Ascending aorta (tissue), 2 donors: ENCODE data around the gene SIK3. TPM values are rescaled to one million over a fixed set of nuclear protein-coding genes. Genes with fewer than 3 reads are reported as not detected.

Experiments used
- DNase-seq, 2 donors: peaks; one replicate each; pipeline ENCODE4 v3.0.0-alpha.2; 2019; ENCODE audit warnings: low spot score in 2 of 2
- H3K27ac ChIP-seq, 2 donors: fragments of 200-600 bp; sonication (generic); one replicate each; pipeline ENCODE4 v1.5.1; 2016 to 2017; ENCODE audit warnings: mild to moderate bottlenecking in 1 of 2
- H3K27me3 ChIP-seq: fragments of 200-600 bp; sonication (generic); one replicate; pipeline ENCODE4 v1.5.1; 2017
- H3K36me3 ChIP-seq, 2 donors: fragments of 200-600 bp; sonication (generic); one replicate each; pipeline ENCODE4 v1.5.1; 2016
- H3K4me1 ChIP-seq, 2 donors: fragments of 200-600 bp; sonication (generic); one replicate each; pipeline ENCODE4 v1.5.1; 2016 to 2017; ENCODE audit warnings: mild to moderate bottlenecking in 1 of 2
- H3K4me3 ChIP-seq, 2 donors: fragments of 200-600 bp; sonication (generic); one replicate each; pipeline ENCODE4 v1.5.1; 2016 to 2017; ENCODE audit warnings: mild to moderate bottlenecking in 1 of 2
- H3K9me3 ChIP-seq, 2 donors: fragments of 200-600 bp; sonication (generic); one replicate each; pipeline ENCODE4 v1.5.1; 2016
- intact Hi-C: fragments of 100-400 bp; cut with DNase I; formaldehyde crosslinking; loops from one replicate; pipeline ENCODE4 v1.15.1; 2023
- total RNA-seq: library from RNA; depleted of rRNA; stranded (reverse); fragments of >200 nt; gene quantifications from one replicate; pipeline ENCODE4 v1.1.0, GENCODE V29; 2016
- TF ChIP-seq, protein P1 (sequence below), 3 experiments: fragments of 200-600 bp in 2 of 3; fragments of 450-650 bp in 1 of 3; sonication (generic) in 2 of 3; IDR thresholded peaks; one replicate each; pipeline ENCODE4 v1.5.1; 2016 to 2019; ENCODE audit warnings: antibody characterized with exemption in 3 of 3, mild to moderate bottlenecking in 1 of 3, moderate library complexity in 1 of 3

The SIK3 gene
- total RNA-seq, 1 donor from 2014 or later = 22.5 TPM

DNA sequence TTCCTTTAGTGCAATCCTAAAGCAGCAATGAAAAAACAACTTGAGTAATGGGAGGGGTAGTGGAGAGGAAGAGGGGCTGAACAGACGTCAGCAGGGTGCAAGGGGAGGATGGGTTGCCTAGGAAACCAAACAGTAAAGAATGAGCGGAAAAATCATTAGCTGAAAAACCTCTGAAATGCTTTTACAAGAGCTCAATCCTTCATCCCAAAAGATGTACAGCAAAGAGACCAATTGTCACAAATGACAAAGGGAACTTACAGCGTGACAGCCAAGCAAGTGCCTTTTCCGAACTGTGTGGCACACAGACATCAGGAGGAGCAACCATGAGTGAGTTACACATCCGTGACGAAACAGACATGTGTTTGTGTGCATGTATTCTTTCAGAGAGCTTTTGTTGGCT lies 104.6 kb downstream of the SIK3 start:
- Histone ChIP-seq H3K4me3 (no peak overlapping the region), H3K27ac (no peak overlapping the region), H3K4me1 (peaks cover 0 to 9% of the 10 kb centered on the region in 2 donors), H3K9me3 (no peaks in the 10 kb centered on the region), H3K36me3 (no peaks in the 10 kb centered on the region), H3K27me3 (no peaks in the 10 kb centered on the region)
- intact Hi-C loops = no loop called here
- TF ChIP-seq, protein P1, sequence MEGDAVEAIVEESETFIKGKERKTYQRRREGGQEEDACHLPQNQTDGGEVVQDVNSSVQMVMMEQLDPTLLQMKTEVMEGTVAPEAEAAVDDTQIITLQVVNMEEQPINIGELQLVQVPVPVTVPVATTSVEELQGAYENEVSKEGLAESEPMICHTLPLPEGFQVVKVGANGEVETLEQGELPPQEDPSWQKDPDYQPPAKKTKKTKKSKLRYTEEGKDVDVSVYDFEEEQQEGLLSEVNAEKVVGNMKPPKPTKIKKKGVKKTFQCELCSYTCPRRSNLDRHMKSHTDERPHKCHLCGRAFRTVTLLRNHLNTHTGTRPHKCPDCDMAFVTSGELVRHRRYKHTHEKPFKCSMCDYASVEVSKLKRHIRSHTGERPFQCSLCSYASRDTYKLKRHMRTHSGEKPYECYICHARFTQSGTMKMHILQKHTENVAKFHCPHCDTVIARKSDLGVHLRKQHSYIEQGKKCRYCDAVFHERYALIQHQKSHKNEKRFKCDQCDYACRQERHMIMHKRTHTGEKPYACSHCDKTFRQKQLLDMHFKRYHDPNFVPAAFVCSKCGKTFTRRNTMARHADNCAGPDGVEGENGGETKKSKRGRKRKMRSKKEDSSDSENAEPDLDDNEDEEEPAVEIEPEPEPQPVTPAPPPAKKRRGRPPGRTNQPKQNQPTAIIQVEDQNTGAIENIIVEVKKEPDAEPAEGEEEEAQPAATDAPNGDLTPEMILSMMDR (IDR thresholded peaks at IDR 0.05) = no peak
- DNase-seq = no peak

DNA sequence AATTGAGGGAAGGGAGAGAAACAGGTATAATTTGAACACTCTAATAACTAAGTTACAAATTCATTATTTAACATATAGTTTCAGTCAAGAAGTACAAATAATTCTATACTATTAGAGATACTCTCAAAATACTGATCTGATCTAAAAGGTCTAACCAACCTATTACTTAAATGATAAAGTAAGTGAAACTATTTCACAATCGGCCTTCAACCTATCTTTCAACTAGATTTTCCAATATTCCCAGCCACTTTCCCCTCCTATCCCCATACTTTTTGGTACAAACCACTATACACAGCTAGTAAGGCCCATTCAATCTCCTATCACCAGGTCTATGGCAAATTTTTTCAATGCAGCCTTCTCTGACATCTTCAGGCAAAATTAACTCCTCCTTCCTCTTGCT lies 106.7 kb downstream of the SIK3 start:
- H3K4me1 ChIP-seq = peaks cover 0 to 17% of the 10 kb centered on the region in 2 donors
- H3K36me3 ChIP-seq = no peaks in the 10 kb centered on the region

DNA sequence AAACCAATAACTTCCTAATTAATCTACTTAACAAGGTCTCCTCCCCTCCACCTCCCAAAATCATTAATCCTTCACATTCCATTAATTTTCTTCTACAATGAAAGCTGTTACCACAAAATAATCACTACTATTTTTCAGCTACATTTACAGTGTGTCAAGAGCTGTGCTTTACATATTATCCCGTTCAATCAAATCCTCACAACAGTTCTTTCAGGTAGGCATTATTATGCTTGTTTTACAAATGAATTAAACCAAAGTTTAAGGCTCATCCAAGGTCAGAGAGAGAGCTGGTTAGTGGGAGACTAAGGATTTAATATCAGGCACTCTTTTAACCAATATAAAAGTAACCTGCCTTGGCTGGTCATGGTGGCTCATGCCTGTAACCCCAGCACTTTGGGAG lies 107.4 kb downstream of the SIK3 start:
- Histone ChIP-seq H3K36me3 (no peaks in the 10 kb centered on the region), H3K4me1 (peaks cover 0 to 24% of the 10 kb centered on the region in 2 donors), H3K27ac (peak overlapping the region in 1 of 2 donors; percentile 54), H3K27me3 (no peaks in the 10 kb centered on the region), H3K4me3 (no peak overlapping the region), H3K9me3 (no peaks in the 10 kb centered on the region)
- intact Hi-C loops = no loop called here
- DNase-seq = no peak
- TF ChIP-seq, protein P1 (IDR thresholded peaks at IDR 0.05) = no peak

More for the DNA sequence above, 106.7 kb downstream of the SIK3 start:
- intact Hi-C loops = no loop called here
- TF ChIP-seq, protein P1 (IDR thresholded peaks at IDR 0.05) = no peak
- no peaks in the 10 kb centered on the region for H3K27me3 ChIP-seq
- H3K4me3 ChIP-seq = no peak overlapping the region
- H3K27ac ChIP-seq = no peak overlapping the region
- no peak for DNase-seq
- H3K9me3 ChIP-seq = no peaks in the 10 kb centered on the region

DNA sequence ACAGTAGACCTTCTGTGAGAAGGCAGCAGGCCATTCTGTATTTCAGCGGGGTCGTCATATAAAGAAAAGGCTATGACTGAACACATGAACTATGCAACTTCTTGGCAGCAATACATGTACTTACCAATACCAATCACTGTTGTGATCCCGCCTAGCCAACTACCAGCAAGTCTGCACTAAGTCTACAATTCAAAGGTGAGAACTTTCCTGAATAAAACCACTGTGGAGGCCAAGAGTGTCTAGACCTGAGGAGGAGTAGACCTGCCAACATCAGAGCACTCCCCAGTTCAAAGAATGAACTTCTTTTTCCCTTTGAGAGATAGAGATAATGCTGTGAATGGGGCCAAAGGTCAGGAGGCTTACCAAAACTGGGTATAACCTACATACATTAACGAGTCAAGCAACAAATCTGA lies 108.2 kb downstream of the SIK3 start:
- DNase-seq = peak in 1 of 2 donors; percentile 69
- Histone ChIP-seq H3K36me3 (no peaks in the 10 kb centered on the region), H3K27me3 (no peaks in the 10 kb centered on the region), H3K9me3 (no peaks in the 10 kb centered on the region), H3K4me3 (no peak overlapping the region), H3K27ac (peak overlapping the region; percentile 50 to 54), H3K4me1 (peaks cover 0 to 31% of the 10 kb centered on the region in 2 donors)
- intact Hi-C loops = no loop called here
- TF ChIP-seq, protein P1 (IDR thresholded peaks at IDR 0.05) = no peak

- H3K27me3 ChIP-seq = no peaks in the 10 kb centered on the region
- no peak overlapping the region for H3K4me3 ChIP-seq
- peak overlapping the region; percentile 50 to 54 for H3K27ac ChIP-seq
- TF ChIP-seq, protein P1 (IDR thresholded peaks at IDR 0.05) = no peak
- H3K36me3 ChIP-seq = no peaks in the 10 kb centered on the region
- intact Hi-C loops = no loop called here
- no peak for DNase-seq
- H3K4me1 ChIP-seq = peaks cover 0 to 34% of the 10 kb centered on the region in 2 donors
- no peaks in the 10 kb centered on the region for H3K9me3 ChIP-seq
Observed at GRCh38 chr11:116989184-116989583, 109.0 kb downstream of the SIK3 start.
